ENCODE data around the gene ELP5.

DNA sequence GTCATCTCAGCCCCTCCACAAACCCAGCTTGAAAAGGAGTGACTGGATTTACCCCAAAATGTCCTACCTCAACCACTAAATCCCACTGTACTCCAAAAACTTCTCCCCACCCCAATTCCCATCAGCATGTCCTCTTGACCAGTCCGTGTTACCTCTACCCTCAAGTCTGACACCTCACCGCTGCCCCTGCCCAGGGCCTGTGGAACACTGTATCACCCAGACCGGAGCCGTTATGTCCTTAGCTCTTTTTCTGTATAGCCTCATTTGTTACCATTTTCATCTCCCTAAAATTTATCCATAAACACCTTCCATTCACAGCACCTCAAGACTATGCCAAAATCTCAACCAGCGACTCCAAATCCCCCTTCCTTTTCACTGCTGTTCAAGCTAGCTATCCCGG is 15.2 kb upstream of the ELP5 start:
- TF ChIP-seq POLR2A (IDR thresholded peaks at IDR 0.05) (no peak), CTCF (IDR thresholded peaks at IDR 0.05) (no peak)
